Peyer's patch (tissue), 4 donors: ENCODE measurements around the gene MUC6. TPM values are rescaled to one million over a fixed set of nuclear protein-coding genes. Genes with fewer than 3 reads are reported as not detected.

Source experiments
- DNase-seq, 3 donors: peaks; one replicate each; pipeline ENCODE4 v3.0.0-alpha.2; 2017 to 2019
- H3K27ac ChIP-seq, 4 donors: fragments of 200-600 bp; sonication (generic); one replicate each; pipeline ENCODE4 v1.5.1; 2016 to 2019
- H3K27me3 ChIP-seq, 2 donors: fragments of 200-600 bp; sonication (generic); one replicate each; pipeline ENCODE4 v1.5.1; 2019
- H3K36me3 ChIP-seq, 3 donors: fragments of 200-600 bp; sonication (generic); one replicate each; pipeline ENCODE4 v1.5.1; 2016 to 2019
- H3K4me1 ChIP-seq, 4 donors: fragments of 200-600 bp; sonication (generic); one replicate each; pipeline ENCODE4 v1.5.1; 2016 to 2019
- H3K4me3 ChIP-seq, 4 donors: fragments of 200-600 bp; sonication (generic); 1 replicate in 3 of 4; 2 replicates in 1 of 4; pipeline ENCODE4 v1.5.1; 2016 to 2019; ENCODE audit warnings: mild to moderate bottlenecking in 1 of 4
- H3K9me3 ChIP-seq, 4 donors: fragments of 200-600 bp; sonication (generic); one replicate each; pipeline ENCODE4 v1.5.1; 2016 to 2019; ENCODE audit warnings: mild to moderate bottlenecking in 1 of 4
- CTCF ChIP-seq, 6 experiments: fragments of 450-650 bp in 4 of 6; fragments of 200-600 bp in 2 of 6; sonication (generic) in 1 of 6; IDR thresholded peaks; one replicate each; pipeline ENCODE4 v1.5.1; 2017 to 2019; ENCODE audit warnings: antibody characterized with exemption in 6 of 6, mild to moderate bottlenecking in 3 of 6, moderate library complexity in 1 of 6
- POLR2A ChIP-seq, 2 donors: fragments of 450-650 bp; IDR thresholded peaks; one replicate each; pipeline ENCODE4 v1.5.1; 2017; ENCODE audit warnings: antibody characterized with exemption in 2 of 2, mild to moderate bottlenecking in 2 of 2, moderate library complexity in 2 of 2
- total RNA-seq, 4 donors: library from RNA; depleted of rRNA; stranded (reverse); fragments of >200 nt; gene quantifications; one replicate each; pipeline ENCODE4 v1.1.0, GENCODE V29; 2016

The MUC6 gene
- total RNA-seq, 4 donors from 2014 or later = not detected

- H3K27ac ChIP-seq = peak overlapping the region in 3 of 4 donors; percentile 73 to 93 (median 76)
Observed at GRCh38 chr11:1060410-1060809, 23.9 kb upstream of the MUC6 start.

GRCh38 chr11:1059759-1060158 lies 23.2 kb upstream of the MUC6 start:
- Histone ChIP-seq H3K9me3 (no peaks in the 10 kb centered on the region), H3K4me3 (no peak overlapping the region), H3K36me3 (no peaks in the 10 kb centered on the region), H3K4me1 (peaks cover 0 to 14% (median 1%) of the 10 kb centered on the region in 4 donors), H3K27me3 (no peaks in the 10 kb centered on the region), H3K27ac (peak overlapping the region in 3 of 4 donors; percentile 73 to 93 (median 76))
- TF ChIP-seq POLR2A (IDR thresholded peaks at IDR 0.05) (no peak), CTCF (IDR thresholded peaks at IDR 0.05) (no peak)
- DNase-seq = peak in 2 of 3 donors; percentile 38 to 43

More at GRCh38 chr11:1060410-1060809, 23.9 kb upstream of the MUC6 start:
- no peaks in the 10 kb centered on the region for H3K9me3 ChIP-seq
- peak in 1 of 3 donors; percentile 57 for DNase-seq
- peaks cover 0 to 8% (median 1%) of the 10 kb centered on the region in 4 donors for H3K4me1 ChIP-seq
- H3K4me3 ChIP-seq = no peak overlapping the region
- TF ChIP-seq CTCF (IDR thresholded peaks at IDR 0.05) (no peak), POLR2A (IDR thresholded peaks at IDR 0.05) (no peak)
- H3K27me3 ChIP-seq = no peaks in the 10 kb centered on the region
- no peaks in the 10 kb centered on the region for H3K36me3 ChIP-seq

GRCh38 chr11:1057806-1058205 lies 21.3 kb upstream of the MUC6 start:
- Histone ChIP-seq H3K4me1 (peaks cover 0 to 31% (median 1%) of the 10 kb centered on the region in 4 donors), H3K27ac (no peak overlapping the region), H3K36me3 (no peaks in the 10 kb centered on the region), H3K9me3 (no peaks in the 10 kb centered on the region), H3K27me3 (no peaks in the 10 kb centered on the region), H3K4me3 (no peak overlapping the region)
- TF ChIP-seq POLR2A (IDR thresholded peaks at IDR 0.05) = no peak
- TF ChIP-seq CTCF (IDR thresholded peaks at IDR 0.05) = no peak
- DNase-seq = peak in 2 of 3 donors; percentile 44

- Histone ChIP-seq H3K4me1 (peaks cover 0 to 37% (median 2%) of the 10 kb centered on the region in 4 donors), H3K27ac (peak overlapping the region in 1 of 4 donors; percentile 78), H3K27me3 (no peaks in the 10 kb centered on the region), H3K4me3 (no peak overlapping the region), H3K36me3 (no peaks in the 10 kb centered on the region), H3K9me3 (no peaks in the 10 kb centered on the region)
- TF ChIP-seq POLR2A (IDR thresholded peaks at IDR 0.05) (no peak), CTCF (IDR thresholded peaks at IDR 0.05) (no peak)
- DNase-seq = peak in 2 of 3 donors; percentile 42 to 44
Observed at GRCh38 chr11:1055990-1056771, 19.7 kb upstream of the MUC6 start.

GRCh38 chr11:1055109-1055703 lies 18.7 kb upstream of the MUC6 start:
- peaks cover 0 to 42% (median 3%) of the 10 kb centered on the region in 4 donors for H3K4me1 ChIP-seq
- no peaks in the 10 kb centered on the region for H3K9me3 ChIP-seq
- no peaks in the 10 kb centered on the region for H3K27me3 ChIP-seq
- DNase-seq = no peak
- H3K27ac ChIP-seq = peak overlapping the region in 3 of 4 donors; percentile 27 to 78 (median 69)
- H3K4me3 ChIP-seq = no peak overlapping the region
- no peaks in the 10 kb centered on the region for H3K36me3 ChIP-seq
- TF ChIP-seq CTCF (IDR thresholded peaks at IDR 0.05) = no peak
- TF ChIP-seq POLR2A (IDR thresholded peaks at IDR 0.05) = no peak
